ENCODE results near the gene SYT7.

- TF ChIP-seq CTCF (conservative IDR thresholded peaks at IDR 0.05; ENCODE audit: low read depth, low read length) (no peak), USF2 (IDR thresholded peaks at IDR 0.05; ENCODE audit: low read depth, low read length) (no peak), RAD21 (IDR thresholded peaks at IDR 0.05; ENCODE audit: low read length) (no peak), RCOR1 (IDR thresholded peaks at IDR 0.05; ENCODE audit: insufficient replicate concordance, low read length) (no peak), BHLHE40 (IDR thresholded peaks at IDR 0.05; ENCODE audit: low read depth, low read length) (no peak), SMC3 (IDR thresholded peaks at IDR 0.05; ENCODE audit: low read depth, low read length) (no peak), POLR2A (IDR thresholded peaks at IDR 0.05; ENCODE audit: low read depth, low read length) (no peak), CEBPB (IDR thresholded peaks at IDR 0.05; ENCODE audit: low read depth, low read length) (no peak), FOS (IDR thresholded peaks at IDR 0.05; ENCODE audit: low read depth, low read length) (no peak), MXI1 (IDR thresholded peaks at IDR 0.05; ENCODE audit: borderline replicate concordance, low read depth, low read length) (no peak), CHD1 (IDR thresholded peaks at IDR 0.05; ENCODE audit: low read depth, low read length) (no peak), MAFK (IDR thresholded peaks at IDR 0.05; ENCODE audit: low read depth, low read length) (no peak), ELK1 (IDR thresholded peaks at IDR 0.05; ENCODE audit: borderline replicate concordance, low read depth, low read length) (no peak), NFE2L2 (IDR thresholded peaks at IDR 0.05; ENCODE audit: low read depth, low read length) (no peak)
Measured at GRCh38 chr11:61551634-61552033, 29.2 kb downstream of the SYT7 start.

All from IMR-90 (cell line).